K562 (cell line): ENCODE measurements around the gene RPUSD2. TPM values are rescaled to one million over a fixed set of nuclear protein-coding genes. Genes with fewer than 3 reads are reported as not detected.
A peak's percentile ranks its signal among the peaks of the same experiment; 100 is the strongest.

Experiments used
- ADNP ChIP-seq: fragments of 200-800 bp; sonication (Bioruptor generic); IDR thresholded peaks from 2 replicates; pipeline ENCODE4 v1.6.1; 2016; ENCODE audit warnings: missing genetic modification characterization, missing compliant biosample characterization
- ARID1B ChIP-seq: fragments of 450-650 bp; IDR thresholded peaks from 2 replicates; pipeline ENCODE4 v1.6.1; 2016; ENCODE audit warnings: antibody characterized with exemption, mild to moderate bottlenecking, inconsistent platforms
- ATF7 ChIP-seq: fragments of 450-650 bp; IDR thresholded peaks from 2 replicates; pipeline ENCODE4 v1.7.1; 2014; ENCODE audit warnings: mild to moderate bottlenecking, moderate library complexity
- CBFA2T3 ChIP-seq: fragments of 450-650 bp; IDR thresholded peaks from 2 replicates; pipeline ENCODE4 v1.6.1; 2017
- ERF ChIP-seq: fragments of 450-650 bp; formaldehyde crosslinking; IDR thresholded peaks from 2 replicates; pipeline ENCODE4 v1.4.0; 2020; ENCODE audit warnings: mild to moderate bottlenecking, mixed read lengths
- FOXK1 ChIP-seq: sonication (generic); formaldehyde crosslinking; IDR thresholded peaks from 2 replicates; pipeline ENCODE4 v1.8.0; 2022; ENCODE audit warnings: missing genetic modification reagents, mild to moderate bottlenecking, borderline replicate concordance
- NR1H2 ChIP-seq: sonication (generic); formaldehyde crosslinking; IDR thresholded peaks from 2 replicates; pipeline ENCODE4 v1.4.0; 2020; ENCODE audit warnings: mild to moderate bottlenecking, missing genetic modification reagents
- RBBP5 ChIP-seq: fragments of 200-600 bp; sonication (generic); IDR thresholded peaks from 2 replicates; pipeline ENCODE4 v1.6.1; 2012; ENCODE audit warnings: borderline replicate concordance, mild to moderate bottlenecking, low read length, control low read depth, inconsistent platforms; ENCODE audit not compliant: insufficient read depth, poor library complexity, severe bottlenecking
- RHOXF2B ChIP-seq: fragments of 250-450 bp; sonication (Bioruptor Pico); conservative IDR thresholded peaks from 2 replicates; pipeline ENCODE4 v1.5.1; 2021
- SRF ChIP-seq, 2 experiments: fragments of 250-450, 450-650 bp in 1 of 2; sonication (Bioruptor Pico) in 1 of 2; sonication (generic) in 1 of 2; formaldehyde crosslinking; IDR thresholded peaks; 2 replicates each; pipeline versions ENCODE4 v1.5.0 to v1.5.1; 2020 to 2022; ENCODE audit warnings: mild to moderate bottlenecking in 1 of 2, missing genetic modification reagents in 1 of 2
- STAT5A ChIP-seq: IDR thresholded peaks from 2 replicates; pipeline ENCODE4 v1.6.1; 2012; ENCODE audit warnings: low read length, inconsistent platforms, borderline replicate concordance
- TCF15 ChIP-seq: fragments of 250-450 bp; sonication (Bioruptor Pico); IDR thresholded peaks from 2 replicates; pipeline ENCODE4 v1.8.0; 2022; ENCODE audit warnings: moderate library complexity, mild to moderate bottlenecking, inconsistent platforms
- ZFP36 ChIP-seq: fragments of 150-350 bp; IDR thresholded peaks from 2 replicates; pipeline ENCODE4 v1.6.1; 2018; ENCODE audit warnings: low read length, low read depth; ENCODE audit not compliant: partially characterized antibody
- ZNF347 ChIP-seq: fragments of 450-650 bp; formaldehyde crosslinking; IDR thresholded peaks from 2 replicates; pipeline ENCODE4 v1.4.0; 2020; ENCODE audit warnings: low read depth, mild to moderate bottlenecking, moderate library complexity
- ZNF57 ChIP-seq: fragments of 450-650 bp; formaldehyde crosslinking; IDR thresholded peaks from 2 replicates; pipeline ENCODE4 v1.4.0; 2020; ENCODE audit warnings: mild to moderate bottlenecking, moderate library complexity
- polyA plus RNA-seq, 8 experiments: library from polyadenylated mRNA; depleted of rRNA in 4 of 8; stranded (reverse) in 5 of 8; unstranded in 3 of 8; fragments of >200 nt; fragmentation: Nextera tagmentation in 2 of 8; fragmentation: Illumina TruSeq in 1 of 8; extraction: Ambion mirVana in 2 of 8; extraction: Trizol in 1 of 8; gene quantifications; 2 replicates each; pipeline versions ENCODE4 v1.2.1 to v1.2.3, GENCODE V29; 2011 to 2014; ENCODE audit warnings: inconsistent platforms in 1 of 8, missing spikeins in 1 of 8
- total RNA-seq, 7 experiments: library from RNA; depleted of rRNA in 6 of 7; stranded (reverse); fragments of >200 nt in 6 of 7; fragmentation: Illumina TruSeq in 2 of 7; extraction: Trizol in 2 of 7; gene quantifications; 2 replicates each; pipeline versions ENCODE4 v1.2.1 to v1.2.3, GENCODE V29; 2011 to 2021; ENCODE audit warnings: low replicate concordance in 1 of 7
- TF ChIP-seq, protein P1 (sequence below): fragments of 250-450 bp; sonication (Bioruptor Pico); IDR thresholded peaks from 2 replicates; pipeline ENCODE4 v1.9.0; 2021; ENCODE audit warnings: mild to moderate bottlenecking, inconsistent platforms
- TF ChIP-seq, protein P2 (sequence below): fragments of 450-650 bp; formaldehyde crosslinking; IDR thresholded peaks from 2 replicates; pipeline ENCODE4 v1.4.0; 2022; ENCODE audit warnings: missing genetic modification characterization
- TF ChIP-seq, protein P3 (sequence below): fragments of 450-650 bp; IDR thresholded peaks from 2 replicates; pipeline ENCODE4 v1.7.0; 2016; ENCODE audit warnings: borderline replicate concordance
- TF ChIP-seq, protein P4 (sequence below): fragments of 250-450 bp; sonication (Bioruptor Pico); IDR thresholded peaks from 2 replicates; pipeline ENCODE4 v1.8.0; 2022; ENCODE audit warnings: inconsistent platforms, mild to moderate bottlenecking, moderate library complexity, borderline replicate concordance
- TF ChIP-seq, protein P5 (sequence below): fragments of 250-450 bp; sonication (Bioruptor Pico); IDR thresholded peaks from 2 replicates; pipeline ENCODE4 v1.8.0; 2021; ENCODE audit warnings: moderate library complexity, mild to moderate bottlenecking, inconsistent platforms

RPUSD2 gene
- total and polyA plus RNA-seq, 9 of the 15 experiments (the other 6 are each of a cell fraction or from before 2014, with no cell fraction given), result 3.7 to 30.2 (median 14.3) TPM

DNA sequence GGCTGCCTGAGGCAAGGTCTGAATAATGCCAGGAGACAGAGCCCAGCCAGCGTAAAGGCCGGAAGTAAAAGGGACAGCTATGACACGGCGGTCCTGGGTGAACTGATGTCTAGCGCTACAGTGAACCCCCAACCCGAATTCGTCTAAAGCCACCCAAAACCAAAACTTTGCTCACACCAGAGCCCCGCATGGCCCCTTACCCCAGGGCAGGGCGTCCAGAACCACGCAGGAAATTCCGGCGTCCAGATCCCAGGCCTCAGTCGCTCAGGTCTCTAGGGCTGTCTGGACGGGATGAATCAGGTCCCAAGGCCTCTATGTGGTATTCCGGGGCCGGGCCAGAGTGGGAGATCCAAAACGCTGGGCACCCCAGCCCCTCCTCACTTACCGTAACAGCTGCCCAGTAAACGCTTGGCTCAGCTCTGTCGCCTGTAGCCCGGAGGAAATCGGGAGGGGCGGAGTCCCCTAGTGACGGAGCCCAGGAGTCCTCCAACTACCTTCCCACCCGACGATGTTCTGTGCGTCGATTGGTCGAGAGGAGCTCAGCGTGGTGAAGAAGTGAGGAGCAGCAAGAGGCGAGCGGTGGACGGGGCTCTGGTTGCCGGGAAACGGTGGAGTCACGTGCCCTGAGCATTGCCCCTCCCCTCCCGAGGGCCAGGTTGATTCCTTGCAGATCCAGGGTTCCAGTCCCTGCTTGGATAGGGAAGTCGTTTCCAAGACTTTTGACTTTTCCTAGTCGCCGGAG is 4.3 kb upstream of the RPUSD2 start, which contains the start of gene CCDC32 (continued):
- TF ChIP-seq, protein P1, sequence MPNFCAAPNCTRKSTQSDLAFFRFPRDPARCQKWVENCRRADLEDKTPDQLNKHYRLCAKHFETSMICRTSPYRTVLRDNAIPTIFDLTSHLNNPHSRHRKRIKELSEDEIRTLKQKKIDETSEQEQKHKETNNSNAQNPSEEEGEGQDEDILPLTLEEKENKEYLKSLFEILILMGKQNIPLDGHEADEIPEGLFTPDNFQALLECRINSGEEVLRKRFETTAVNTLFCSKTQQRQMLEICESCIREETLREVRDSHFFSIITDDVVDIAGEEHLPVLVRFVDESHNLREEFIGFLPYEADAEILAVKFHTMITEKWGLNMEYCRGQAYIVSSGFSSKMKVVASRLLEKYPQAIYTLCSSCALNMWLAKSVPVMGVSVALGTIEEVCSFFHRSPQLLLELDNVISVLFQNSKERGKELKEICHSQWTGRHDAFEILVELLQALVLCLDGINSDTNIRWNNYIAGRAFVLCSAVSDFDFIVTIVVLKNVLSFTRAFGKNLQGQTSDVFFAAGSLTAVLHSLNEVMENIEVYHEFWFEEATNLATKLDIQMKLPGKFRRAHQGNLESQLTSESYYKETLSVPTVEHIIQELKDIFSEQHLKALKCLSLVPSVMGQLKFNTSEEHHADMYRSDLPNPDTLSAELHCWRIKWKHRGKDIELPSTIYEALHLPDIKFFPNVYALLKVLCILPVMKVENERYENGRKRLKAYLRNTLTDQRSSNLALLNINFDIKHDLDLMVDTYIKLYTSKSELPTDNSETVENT (CRISPR knock-in tag), result no peak
- TF ChIP-seq TCF15 (no peak), FOXK1 (CRISPR knock-in tag) (no peak), NR1H2 (CRISPR knock-in tag) (no peak), ZNF347 (CRISPR knock-in tag) (no peak), ERF (CRISPR knock-in tag) (no peak), CBFA2T3 (no peak), ZNF57 (no peak), RHOXF2B (CRISPR knock-in tag) (no peak), ARID1B (no peak), ZFP36 (peak; percentile 35), RBBP5 (peak; percentile 72), STAT5A (no peak), SRF (CRISPR knock-in tag; IDR thresholded peaks at IDR 0.05) (no peak), ADNP (tag) (no peak), ATF7 (peak; percentile 60)
- TF ChIP-seq, protein P2, sequence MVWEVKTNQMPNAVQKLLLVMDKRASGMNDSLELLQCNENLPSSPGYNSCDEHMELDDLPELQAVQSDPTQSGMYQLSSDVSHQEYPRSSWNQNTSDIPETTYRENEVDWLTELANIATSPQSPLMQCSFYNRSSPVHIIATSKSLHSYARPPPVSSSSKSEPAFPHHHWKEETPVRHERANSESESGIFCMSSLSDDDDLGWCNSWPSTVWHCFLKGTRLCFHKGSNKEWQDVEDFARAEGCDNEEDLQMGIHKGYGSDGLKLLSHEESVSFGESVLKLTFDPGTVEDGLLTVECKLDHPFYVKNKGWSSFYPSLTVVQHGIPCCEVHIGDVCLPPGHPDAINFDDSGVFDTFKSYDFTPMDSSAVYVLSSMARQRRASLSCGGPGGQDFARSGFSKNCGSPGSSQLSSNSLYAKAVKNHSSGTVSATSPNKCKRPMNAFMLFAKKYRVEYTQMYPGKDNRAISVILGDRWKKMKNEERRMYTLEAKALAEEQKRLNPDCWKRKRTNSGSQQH (CRISPR knock-in tag), result no peak
- TF ChIP-seq, protein P3, sequence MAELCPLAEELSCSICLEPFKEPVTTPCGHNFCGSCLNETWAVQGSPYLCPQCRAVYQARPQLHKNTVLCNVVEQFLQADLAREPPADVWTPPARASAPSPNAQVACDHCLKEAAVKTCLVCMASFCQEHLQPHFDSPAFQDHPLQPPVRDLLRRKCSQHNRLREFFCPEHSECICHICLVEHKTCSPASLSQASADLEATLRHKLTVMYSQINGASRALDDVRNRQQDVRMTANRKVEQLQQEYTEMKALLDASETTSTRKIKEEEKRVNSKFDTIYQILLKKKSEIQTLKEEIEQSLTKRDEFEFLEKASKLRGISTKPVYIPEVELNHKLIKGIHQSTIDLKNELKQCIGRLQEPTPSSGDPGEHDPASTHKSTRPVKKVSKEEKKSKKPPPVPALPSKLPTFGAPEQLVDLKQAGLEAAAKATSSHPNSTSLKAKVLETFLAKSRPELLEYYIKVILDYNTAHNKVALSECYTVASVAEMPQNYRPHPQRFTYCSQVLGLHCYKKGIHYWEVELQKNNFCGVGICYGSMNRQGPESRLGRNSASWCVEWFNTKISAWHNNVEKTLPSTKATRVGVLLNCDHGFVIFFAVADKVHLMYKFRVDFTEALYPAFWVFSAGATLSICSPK, result no peak
- TF ChIP-seq, protein P4, sequence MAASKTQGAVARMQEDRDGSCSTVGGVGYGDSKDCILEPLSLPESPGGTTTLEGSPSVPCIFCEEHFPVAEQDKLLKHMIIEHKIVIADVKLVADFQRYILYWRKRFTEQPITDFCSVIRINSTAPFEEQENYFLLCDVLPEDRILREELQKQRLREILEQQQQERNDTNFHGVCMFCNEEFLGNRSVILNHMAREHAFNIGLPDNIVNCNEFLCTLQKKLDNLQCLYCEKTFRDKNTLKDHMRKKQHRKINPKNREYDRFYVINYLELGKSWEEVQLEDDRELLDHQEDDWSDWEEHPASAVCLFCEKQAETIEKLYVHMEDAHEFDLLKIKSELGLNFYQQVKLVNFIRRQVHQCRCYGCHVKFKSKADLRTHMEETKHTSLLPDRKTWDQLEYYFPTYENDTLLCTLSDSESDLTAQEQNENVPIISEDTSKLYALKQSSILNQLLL (CRISPR knock-in tag), result no peak
- TF ChIP-seq, protein P5, sequence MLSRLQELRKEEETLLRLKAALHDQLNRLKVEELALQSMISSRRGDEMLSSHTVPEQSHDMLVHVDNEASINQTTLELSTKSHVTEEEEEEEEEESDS (CRISPR knock-in tag), result no peak
